ENCODE results near the gene NIF3L1. TPM values are rescaled to one million over a fixed set of nuclear protein-coding genes. Genes with fewer than 3 reads are reported as not detected.

NIF3L1 gene, protein sequence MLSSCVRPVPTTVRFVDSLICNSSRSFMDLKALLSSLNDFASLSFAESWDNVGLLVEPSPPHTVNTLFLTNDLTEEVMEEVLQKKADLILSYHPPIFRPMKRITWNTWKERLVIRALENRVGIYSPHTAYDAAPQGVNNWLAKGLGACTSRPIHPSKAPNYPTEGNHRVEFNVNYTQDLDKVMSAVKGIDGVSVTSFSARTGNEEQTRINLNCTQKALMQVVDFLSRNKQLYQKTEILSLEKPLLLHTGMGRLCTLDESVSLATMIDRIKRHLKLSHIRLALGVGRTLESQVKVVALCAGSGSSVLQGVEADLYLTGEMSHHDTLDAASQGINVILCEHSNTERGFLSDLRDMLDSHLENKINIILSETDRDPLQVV
- total RNA-seq (10 to 100 TPM; 13.6 to 15.8 TPM), polyA plus RNA-seq (10 to 100 TPM; 18.2 to 22.0 TPM)
- long read RNA-seq, donor 1, transcript NIF3L1-201 (7 exons, 1,626 nt) = major isoform, 5 of 46 reads
- long read RNA-seq, donor 1, partial matches to known transcripts = 5 of 46 reads
- long read RNA-seq, donor 1, other reads (novel, unspliced or antisense) = 34 of 46 reads
- long read RNA-seq, donor 2, partial matches to known transcripts = 0 of 3 reads
- long read RNA-seq, donor 2, other reads (novel, unspliced or antisense) = 0 of 3 reads

DNA sequence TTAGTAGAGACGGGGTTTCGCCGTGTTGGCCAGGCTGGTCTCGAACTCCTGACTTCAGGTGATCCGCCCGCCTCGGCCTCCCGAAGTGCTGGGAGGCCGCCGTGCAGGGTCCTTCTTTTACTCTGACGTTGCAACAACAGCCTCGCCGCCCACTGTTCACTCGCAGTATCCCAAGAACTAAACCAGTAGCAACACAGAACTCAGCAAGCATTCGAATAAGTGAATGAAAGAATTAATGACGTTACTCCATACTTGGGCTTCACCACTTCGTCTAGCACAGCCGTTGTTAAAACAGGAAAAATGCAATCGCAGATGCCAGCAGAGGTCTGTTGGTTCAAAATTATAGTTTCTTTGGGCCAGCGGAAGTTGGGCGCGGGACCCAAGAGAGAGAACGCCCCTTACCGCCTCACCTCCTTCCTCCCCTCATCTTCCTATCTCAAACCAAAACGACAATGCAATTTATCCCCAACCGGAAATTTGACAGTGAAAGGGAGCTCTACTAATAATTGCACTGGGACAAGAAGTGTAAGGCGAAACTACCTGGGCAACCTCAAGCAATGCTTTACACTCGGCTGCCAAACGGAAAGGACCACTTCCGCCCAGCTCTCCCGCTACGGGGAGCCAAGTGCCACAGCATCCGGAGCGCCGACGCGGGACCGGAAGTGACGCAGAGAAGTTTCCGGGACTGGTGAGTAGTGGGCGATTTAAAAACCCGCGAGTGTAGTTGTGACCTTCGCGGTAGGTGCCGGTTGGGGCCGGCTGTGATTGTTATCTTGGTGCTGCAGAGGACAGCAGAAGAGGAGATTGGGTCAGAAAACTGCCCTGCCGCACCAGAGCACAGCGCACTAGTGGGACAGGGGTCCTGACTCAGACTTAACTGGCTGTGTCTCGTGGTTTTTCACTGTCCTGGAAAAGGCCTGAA lies at the start of gene NIF3L1, which contains the start of gene PPIL3:
Gene NIF3L1 (plus strand): TSS at position 668 of the 922 bp plus-strand sequence. CDS start 2,573 bp downstream, outside the sequence.
Gene PPIL3 (minus strand): TSS at position 374 of the 922 bp plus-strand sequence. CDS start 1,462 bp downstream, outside the sequence.
- Histone ChIP-seq H3K27me3 (ENCODE audit: control insufficient read depth in 1 of 2, insufficient read depth in 2 of 2, low read length in 1 of 2) (no peaks in the 10 kb centered on the region), H3K9me3 (ENCODE audit: control insufficient read depth, low read length) (no peaks in the 10 kb centered on the region), H3K4me3 (ENCODE audit: low read length in 2 of 2) (peak within 1 kb of the TSS; percentile 81 to 93), H3K36me3 (ENCODE audit: control insufficient read depth in 1 of 2, insufficient read depth in 2 of 2, low read length in 1 of 2) (peaks cover 0 to 4% of the 10 kb centered on the region in 2 donors), H3K27ac (ENCODE audit: low read depth in 1 of 2, low read length in 2 of 2) (peak within 1 kb of the TSS; percentile 36 to 98), H3K4me1 (ENCODE audit: control insufficient read depth in 1 of 2, insufficient read depth in 2 of 2, low read length in 2 of 2) (peaks cover 0 to 2% of the 10 kb centered on the region in 2 donors)
- intact Hi-C loops (cut with DNase I) = loop anchor here in 1 of 2 donors (1.0 kb wide), 1 partner anchor 176 kb away; no protein-coding TSS in a partner anchor
- WGBS, 2 donors = 0% methylated on average over 50 of the region's 50 CpGs
- ATAC-seq (ENCODE audit: low FRiP score) = peak; percentile 97
- DNase-seq = peak; percentile 98 to 99

DNA sequence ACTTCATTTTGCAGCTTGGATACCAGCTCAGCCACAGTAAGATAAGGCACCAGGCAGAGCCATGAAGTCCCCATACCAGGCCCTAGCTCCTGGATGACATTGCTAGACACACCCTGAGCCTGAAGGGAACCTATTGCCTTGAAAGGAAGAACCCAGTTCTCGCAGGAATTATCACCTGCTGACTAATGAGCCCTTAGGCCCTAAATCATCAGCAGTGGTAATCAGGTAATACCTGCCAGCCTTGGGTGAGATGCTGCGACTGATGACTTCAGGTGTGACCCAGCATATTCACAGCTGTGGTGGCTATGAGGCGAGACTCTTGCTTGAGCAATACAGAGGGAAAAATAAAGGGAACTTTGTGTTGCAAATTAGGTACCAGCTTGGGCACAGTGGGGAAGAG lies 49.7 kb upstream of the NIF3L1 start:
- H3K9me3 ChIP-seq (ENCODE audit: control insufficient read depth, low read length) = peaks cover 1% of the 10 kb centered on the region
- ATAC-seq (ENCODE audit: low FRiP score) = no peak
- 92 to 97% methylated on average over 3 of the region's 3 CpGs for WGBS, 2 donors

DNA sequence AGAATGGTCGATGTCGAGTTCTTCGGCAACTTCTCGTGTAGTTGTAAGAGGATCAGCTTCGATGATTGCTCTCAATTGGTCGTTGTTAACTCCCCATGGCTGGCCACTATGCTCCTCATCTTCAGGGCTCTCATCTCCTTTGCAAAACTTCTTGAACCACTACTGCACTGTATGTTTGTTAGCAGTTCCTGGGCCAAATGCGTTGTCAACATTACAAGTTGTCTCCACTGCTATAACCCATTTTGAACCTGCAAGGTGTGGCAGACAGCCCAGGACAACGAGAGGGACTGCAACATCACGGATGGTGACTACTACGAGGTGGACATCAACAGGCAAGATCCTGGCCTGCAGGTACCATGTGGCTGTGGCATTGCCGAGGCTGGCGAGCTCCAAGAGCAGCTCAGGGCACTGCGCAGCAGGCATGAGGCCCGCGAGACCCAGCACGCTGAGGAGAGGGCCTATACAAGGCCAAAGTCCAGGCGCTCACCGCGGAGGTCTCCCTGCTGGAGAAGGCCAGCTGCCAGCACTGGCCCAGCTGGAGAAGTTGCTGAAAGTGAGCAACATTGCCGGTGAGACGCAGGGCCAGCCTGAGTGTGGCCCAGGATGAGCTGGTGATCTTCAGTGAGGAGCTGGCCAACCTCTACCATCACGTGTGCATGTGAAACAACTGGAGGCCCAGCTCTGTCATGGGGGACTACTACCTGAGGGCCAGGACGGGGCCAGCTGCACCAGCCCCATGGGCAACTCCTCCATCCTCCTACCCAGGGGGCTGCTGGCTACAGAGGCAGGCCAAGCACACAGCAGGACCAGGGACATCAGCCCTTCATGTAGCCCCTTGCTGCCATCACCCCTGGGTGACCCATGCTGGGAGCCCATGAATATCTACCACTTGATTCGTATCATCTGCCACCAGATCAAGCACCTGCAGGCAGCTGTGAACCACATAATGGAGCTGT lies 44.9 kb upstream of the NIF3L1 start:
- DNase-seq (no peak), ATAC-seq (ENCODE audit: low FRiP score) (no peak)
- WGBS, 2 donors = 89 to 92% methylated on average over 24 of the region's 24 CpGs
- H3K4me1 ChIP-seq (ENCODE audit: control insufficient read depth in 1 of 2, insufficient read depth in 2 of 2, low read length in 2 of 2) = no peaks in the 10 kb centered on the region
- intact Hi-C loops (cut with DNase I) = no loop called here
- H3K27me3 ChIP-seq (ENCODE audit: control insufficient read depth in 1 of 2, insufficient read depth in 2 of 2, low read length in 1 of 2) = no peaks in the 10 kb centered on the region
- H3K27ac ChIP-seq (ENCODE audit: low read depth in 1 of 2, low read length in 2 of 2) = no peak overlapping the region
- H3K36me3 ChIP-seq (ENCODE audit: control insufficient read depth in 1 of 2, insufficient read depth in 2 of 2, low read length in 1 of 2) = no peaks in the 10 kb centered on the region
- H3K9me3 ChIP-seq (ENCODE audit: control insufficient read depth, low read length) = no peaks in the 10 kb centered on the region
- H3K4me3 ChIP-seq (ENCODE audit: low read length in 2 of 2) = no peak overlapping the region

More for the DNA sequence above, 49.7 kb upstream of the NIF3L1 start:
- Histone ChIP-seq H3K4me3 (ENCODE audit: low read length in 2 of 2) (no peak overlapping the region), H3K27ac (ENCODE audit: low read depth in 1 of 2, low read length in 2 of 2) (no peak overlapping the region), H3K27me3 (ENCODE audit: control insufficient read depth in 1 of 2, insufficient read depth in 2 of 2, low read length in 1 of 2) (no peaks in the 10 kb centered on the region), H3K4me1 (ENCODE audit: control insufficient read depth in 1 of 2, insufficient read depth in 2 of 2, low read length in 2 of 2) (no peaks in the 10 kb centered on the region), H3K36me3 (ENCODE audit: control insufficient read depth in 1 of 2, insufficient read depth in 2 of 2, low read length in 1 of 2) (no peaks in the 10 kb centered on the region)
- intact Hi-C loops (cut with DNase I) = no loop called here
- no peak for DNase-seq

DNA sequence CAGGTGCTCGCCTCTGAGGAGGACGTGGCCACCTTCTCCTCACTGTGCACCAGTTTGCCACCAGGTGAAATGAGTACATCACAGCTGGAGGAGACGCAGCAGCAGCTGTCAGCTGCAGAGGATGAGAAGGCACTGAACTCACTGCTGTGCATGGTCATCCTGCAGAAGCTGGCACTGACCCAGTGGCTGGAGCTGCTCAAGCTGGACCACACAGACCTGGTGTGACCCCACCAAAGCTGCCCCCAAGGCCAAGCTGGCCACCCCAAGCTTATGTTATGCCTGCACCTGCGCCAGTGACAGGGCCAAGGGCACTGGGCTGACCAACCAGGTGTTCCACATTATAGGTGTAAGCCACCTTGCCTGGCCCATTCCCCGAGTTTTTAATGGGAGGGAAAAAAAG lies 44.0 kb upstream of the NIF3L1 start:
- WGBS, 2 donors = 84 to 90% methylated on average over 5 of the region's 5 CpGs

DNA sequence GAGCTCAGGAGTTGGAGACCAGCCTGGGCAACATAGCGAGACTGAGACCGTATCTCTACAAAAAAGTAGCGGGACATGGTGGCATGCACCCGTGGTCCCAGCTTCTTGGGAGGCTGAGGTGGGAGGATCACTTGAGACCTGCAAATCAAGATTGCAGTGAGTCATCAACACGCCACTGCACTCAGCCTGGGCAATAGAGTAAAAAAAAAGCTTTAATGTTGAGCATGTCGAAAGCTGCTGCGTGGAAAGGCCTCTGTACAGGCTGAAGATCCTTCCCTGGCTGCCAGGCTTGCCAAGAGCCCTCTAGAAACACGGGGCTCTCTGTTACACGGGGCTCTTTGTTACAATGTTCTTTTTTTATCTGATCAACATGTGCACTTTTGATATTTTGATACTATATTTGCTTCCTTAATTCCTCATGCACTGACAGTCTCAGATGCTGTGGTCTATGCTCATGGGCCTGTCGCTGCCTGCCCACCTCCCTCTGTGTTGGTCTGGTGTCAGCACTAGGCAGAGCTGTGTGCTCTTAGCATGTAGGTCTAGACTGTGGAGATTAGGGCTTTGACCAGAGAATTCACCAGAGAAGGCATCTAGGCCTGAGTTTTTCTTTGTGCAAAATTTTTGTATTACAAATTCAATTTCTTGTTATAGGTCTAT lies 43.4 kb upstream of the NIF3L1 start:
- no peak overlapping the region for H3K27ac ChIP-seq (ENCODE audit: low read depth in 1 of 2, low read length in 2 of 2)
- intact Hi-C loops (cut with DNase I) = no loop called here
- DNase-seq (no peak), ATAC-seq (ENCODE audit: low FRiP score) (no peak)
- H3K4me3 ChIP-seq (ENCODE audit: low read length in 2 of 2) = no peak overlapping the region
- no peaks in the 10 kb centered on the region for H3K27me3 ChIP-seq (ENCODE audit: control insufficient read depth in 1 of 2, insufficient read depth in 2 of 2, low read length in 1 of 2)
- WGBS, 2 donors = 86 to 89% methylated on average over 10 of the region's 10 CpGs
- no peaks in the 10 kb centered on the region for H3K9me3 ChIP-seq (ENCODE audit: control insufficient read depth, low read length)
- H3K4me1 ChIP-seq (ENCODE audit: control insufficient read depth in 1 of 2, insufficient read depth in 2 of 2, low read length in 2 of 2) = no peaks in the 10 kb centered on the region
- no peaks in the 10 kb centered on the region for H3K36me3 ChIP-seq (ENCODE audit: control insufficient read depth in 1 of 2, insufficient read depth in 2 of 2, low read length in 1 of 2)

More for the DNA sequence above, 44.0 kb upstream of the NIF3L1 start:
- DNase-seq = no peak
- no peak for ATAC-seq (ENCODE audit: low FRiP score)
- intact Hi-C loops (cut with DNase I) = no loop called here
- H3K36me3 ChIP-seq (ENCODE audit: control insufficient read depth in 1 of 2, insufficient read depth in 2 of 2, low read length in 1 of 2) = no peaks in the 10 kb centered on the region
- H3K4me1 ChIP-seq (ENCODE audit: control insufficient read depth in 1 of 2, insufficient read depth in 2 of 2, low read length in 2 of 2) = no peaks in the 10 kb centered on the region
- no peak overlapping the region for H3K4me3 ChIP-seq (ENCODE audit: low read length in 2 of 2)
- no peaks in the 10 kb centered on the region for H3K27me3 ChIP-seq (ENCODE audit: control insufficient read depth in 1 of 2, insufficient read depth in 2 of 2, low read length in 1 of 2)
- no peaks in the 10 kb centered on the region for H3K9me3 ChIP-seq (ENCODE audit: control insufficient read depth, low read length)
- H3K27ac ChIP-seq (ENCODE audit: low read depth in 1 of 2, low read length in 2 of 2) = no peak overlapping the region

DNA sequence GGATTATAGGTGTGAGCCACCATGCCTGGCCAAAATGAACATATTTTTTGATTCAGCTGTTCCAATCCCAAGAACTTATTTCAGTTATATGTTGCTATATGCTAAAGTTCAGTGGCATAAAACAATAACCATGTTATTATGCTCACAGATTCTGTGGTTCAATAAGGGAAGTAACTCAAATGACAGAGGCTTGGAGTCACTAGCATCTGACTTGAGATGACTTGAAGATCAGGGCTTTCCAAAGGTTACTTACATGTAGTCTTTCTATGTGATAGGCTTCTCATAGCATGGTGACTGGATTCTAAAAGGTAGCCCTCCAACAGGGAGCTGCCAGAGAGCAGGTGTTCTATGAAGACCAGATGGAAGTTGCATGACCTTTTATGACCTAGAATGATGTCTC lies 41.9 kb upstream of the NIF3L1 start:
- no peaks in the 10 kb centered on the region for H3K27me3 ChIP-seq (ENCODE audit: control insufficient read depth in 1 of 2, insufficient read depth in 2 of 2, low read length in 1 of 2)
- DNase-seq (no peak), ATAC-seq (ENCODE audit: low FRiP score) (no peak)
- intact Hi-C loops (cut with DNase I) = no loop called here
- H3K4me3 ChIP-seq (ENCODE audit: low read length in 2 of 2) = no peak overlapping the region
- H3K27ac ChIP-seq (ENCODE audit: low read depth in 1 of 2, low read length in 2 of 2) = no peak overlapping the region
- no peaks in the 10 kb centered on the region for H3K9me3 ChIP-seq (ENCODE audit: control insufficient read depth, low read length)
- no peaks in the 10 kb centered on the region for H3K4me1 ChIP-seq (ENCODE audit: control insufficient read depth in 1 of 2, insufficient read depth in 2 of 2, low read length in 2 of 2)
- peaks cover 0 to 5% of the 10 kb centered on the region in 2 donors for H3K36me3 ChIP-seq (ENCODE audit: control insufficient read depth in 1 of 2, insufficient read depth in 2 of 2, low read length in 1 of 2)

DNA sequence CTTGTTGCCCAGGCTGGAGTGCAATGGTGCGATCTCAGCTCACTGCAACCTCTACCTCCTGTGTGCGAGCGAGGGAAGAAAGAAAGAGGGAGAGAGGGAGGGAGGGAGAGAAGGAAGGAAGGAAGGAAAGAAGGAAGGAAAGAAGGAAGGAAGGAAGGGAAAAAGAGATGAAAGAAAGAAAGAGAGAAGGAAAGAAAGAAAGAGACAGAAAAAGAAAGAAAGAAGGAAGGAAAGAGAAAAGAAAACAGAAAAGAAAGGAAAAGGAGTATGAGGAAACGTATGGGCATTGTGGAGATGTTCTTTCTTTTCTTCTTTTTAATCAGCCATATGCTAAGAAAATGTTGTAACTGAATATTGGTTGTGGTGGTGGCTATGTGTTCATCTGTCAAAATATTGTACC lies 41.2 kb upstream of the NIF3L1 start:
- H3K4me1 ChIP-seq (ENCODE audit: control insufficient read depth in 1 of 2, insufficient read depth in 2 of 2, low read length in 2 of 2) = no peaks in the 10 kb centered on the region
- H3K27ac ChIP-seq (ENCODE audit: low read depth in 1 of 2, low read length in 2 of 2) = no peak overlapping the region
- no peaks in the 10 kb centered on the region for H3K27me3 ChIP-seq (ENCODE audit: control insufficient read depth in 1 of 2, insufficient read depth in 2 of 2, low read length in 1 of 2)
- no peak for ATAC-seq (ENCODE audit: low FRiP score)
- DNase-seq = no peak
- H3K4me3 ChIP-seq (ENCODE audit: low read length in 2 of 2) = no peak overlapping the region
- intact Hi-C loops (cut with DNase I) = no loop called here
- WGBS, 2 donors = 70 to 91% methylated on average over 4 of the region's 4 CpGs
- H3K36me3 ChIP-seq (ENCODE audit: control insufficient read depth in 1 of 2, insufficient read depth in 2 of 2, low read length in 1 of 2) = peaks cover 0 to 9% of the 10 kb centered on the region in 2 donors
- H3K9me3 ChIP-seq (ENCODE audit: control insufficient read depth, low read length) = no peaks in the 10 kb centered on the region
